SK-N-SH treated with all-trans-retinoic acid at 6 μM for 48 hours (cell line): ENCODE measurements around the gene RRP15.
A peak's percentile ranks its signal among the peaks of the same experiment; 100 is the strongest.

ENCODE experiments used
- ATAC-seq: fragments of 200-7000 bp; cut with Tn5 transposase; 3 replicates; pipeline ENCODE4 v1.9.1; 2020; ENCODE audit warnings: mild to moderate bottlenecking, moderate library complexity
- ARNTL ChIP-seq: fragments of 450-650 bp; formaldehyde crosslinking; IDR thresholded peaks from 2 replicates; pipeline ENCODE4 v1.5.0; 2020; ENCODE audit warnings: low read depth, mild to moderate bottlenecking, moderate library complexity, borderline replicate concordance
- BACH2 ChIP-seq: fragments of 250-450 bp; sonication (Bioruptor Pico); IDR thresholded peaks from 2 replicates; pipeline ENCODE4 v1.9.0; 2021; ENCODE audit warnings: mild to moderate bottlenecking, borderline replicate concordance
- CREB5 ChIP-seq: fragments of 250-450 bp; sonication (Bioruptor Pico); IDR thresholded peaks from 2 replicates; pipeline ENCODE4 v1.5.1; 2020; ENCODE audit warnings: low read depth, mild to moderate bottlenecking, moderate library complexity
- CSDC2 ChIP-seq: fragments of 250-450 bp; sonication (Bioruptor Pico); IDR thresholded peaks from 2 replicates; pipeline ENCODE4 v1.5.0; 2020; ENCODE audit warnings: mild to moderate bottlenecking, moderate library complexity
- CSRNP3 ChIP-seq: fragments of 250-450 bp; sonication (Bioruptor Pico); IDR thresholded peaks from 2 replicates; pipeline ENCODE4 v1.5.1; 2021; ENCODE audit warnings: mild to moderate bottlenecking, moderate library complexity
- GLIS3 ChIP-seq: fragments of 250-450 bp; sonication (Bioruptor Pico); IDR thresholded peaks from 2 replicates; pipeline ENCODE4 v1.5.0; 2020; ENCODE audit warnings: mild to moderate bottlenecking, moderate library complexity
- ISL1 ChIP-seq: fragments of 250-450 bp; sonication (Bioruptor Pico); IDR thresholded peaks from 2 replicates; pipeline ENCODE4 v2.1.2; 2022; ENCODE audit warnings: mild to moderate bottlenecking, moderate library complexity
- PATZ1 ChIP-seq: fragments of 250-450 bp; sonication (Bioruptor Pico); IDR thresholded peaks from 2 replicates; pipeline ENCODE4 v1.8.0; 2020; ENCODE audit warnings: mild to moderate bottlenecking, moderate library complexity, borderline replicate concordance
- POU6F1 ChIP-seq: fragments of 250-450 bp; sonication (Bioruptor Pico); IDR thresholded peaks from 2 replicates; pipeline ENCODE4 v1.8.0; 2021; ENCODE audit warnings: low read depth, mild to moderate bottlenecking, moderate library complexity, borderline replicate concordance
- PPARA ChIP-seq: fragments of 250-450 bp; sonication (Bioruptor Pico); IDR thresholded peaks from 2 replicates; pipeline ENCODE4 v1.5.0; 2020; ENCODE audit warnings: mild to moderate bottlenecking, borderline replicate concordance
- TOX ChIP-seq: fragments of 250-450 bp; sonication (Bioruptor Pico); IDR thresholded peaks from 2 replicates; pipeline ENCODE4 v1.8.0; 2021; ENCODE audit warnings: mild to moderate bottlenecking, moderate library complexity, borderline replicate concordance
- TSHZ2 ChIP-seq: fragments of 250-450 bp; sonication (Bioruptor Pico); IDR thresholded peaks from 2 replicates; pipeline ENCODE4 v1.5.0; 2020; ENCODE audit warnings: mild to moderate bottlenecking, moderate library complexity
- ZC3H10 ChIP-seq: fragments of 250-450 bp; sonication (Bioruptor Pico); IDR thresholded peaks from 2 replicates; pipeline ENCODE4 v1.5.1; 2021; ENCODE audit warnings: mild to moderate bottlenecking, moderate library complexity
- ZNF565 ChIP-seq: fragments of 450-650 bp; formaldehyde crosslinking; conservative IDR thresholded peaks from 2 replicates; pipeline ENCODE4 v1.5.0; 2020; ENCODE audit warnings: low read depth, mild to moderate bottlenecking, moderate library complexity

RRP15 gene

GRCh38 chr1:218347723-218348627 lies 62.9 kb downstream of the RRP15 start:
- TF ChIP-seq BACH2 (CRISPR knock-in tag) (no peak), TSHZ2 (CRISPR knock-in tag) (no peak), TOX (CRISPR knock-in tag) (no peak), CSRNP3 (no peak), CSDC2 (CRISPR knock-in tag) (no peak), ARNTL (no peak), ZNF565 (CRISPR knock-in tag) (no peak), ZC3H10 (no peak)
- peak; percentile 8; the same call in 1 of the 3 replicates for ATAC-seq

GRCh38 chr1:218348628-218349071 lies 63.6 kb downstream of the RRP15 start:
- no peak for ATAC-seq

GRCh38 chr1:218349348-218350034 lies 64.4 kb downstream of the RRP15 start:
- TF ChIP-seq PATZ1 (CRISPR knock-in tag) = peak; percentile 7; the same call in 1 of the 2 replicates
- peak; percentile 56; the same call in 1 of the 2 replicates for TF ChIP-seq ISL1 (CRISPR knock-in tag)
- TF ChIP-seq PPARA (CRISPR knock-in tag) = no peak
- no peak for TF ChIP-seq POU6F1 (CRISPR knock-in tag)
- no peak for TF ChIP-seq CREB5 (CRISPR knock-in tag)
- no peak for ATAC-seq

More at GRCh38 chr1:218348628-218349071, 63.6 kb downstream of the RRP15 start:
- TF ChIP-seq PATZ1 (CRISPR knock-in tag) (no peak), GLIS3 (CRISPR knock-in tag) (0 out of 2 replicates have a peak, but pooled peaks have one; percentile 2)
- TF ChIP-seq, all 23 proteins: peak for 1
